Heart left ventricle (tissue), 16 donors: ENCODE data around the gene C2. TPM values are rescaled to one million over a fixed set of nuclear protein-coding genes. Genes with fewer than 3 reads are reported as not detected.
"Not testable (repeated sequence)": the region's sequence is repeated elsewhere in the genome, so short reads cannot be mapped to it uniquely, and the experiment has no call there.

ENCODE experiments used
- ATAC-seq, 4 donors: fragments of 200-7000 bp; cut with Tn5 transposase; one replicate each; pipeline ENCODE4 v1.9.1; 2020 to 2022; ENCODE audit warnings: moderate library complexity in 4 of 4, mild to moderate bottlenecking in 3 of 4, moderate number of reproducible peaks in 1 of 4
- DNase-seq, 5 donors: peaks; one replicate each; pipeline ENCODE4 v3.0.0-alpha.2; 2020
- H3K27ac ChIP-seq, 12 donors: fragments of 200-600 bp; sonication (generic) in 4 of 12; one replicate each; pipeline versions ENCODE4 v1.5.0 to v1.8.0; 2016 to 2022; ENCODE audit warnings: mild to moderate bottlenecking in 2 of 12
- H3K27me3 ChIP-seq, 9 donors: fragments of 200-600 bp; sonication (generic) in 2 of 9; one replicate each; pipeline versions ENCODE4 v1.5.1 to v1.8.0; 2016 to 2022; ENCODE audit warnings: mild to moderate bottlenecking in 3 of 9
- H3K36me3 ChIP-seq, 9 donors: fragments of 200-600 bp; sonication (generic) in 2 of 9; one replicate each; pipeline versions ENCODE4 v1.5.0 to v1.8.0; 2018 to 2022; ENCODE audit warnings: mild to moderate bottlenecking in 2 of 9
- H3K4me1 ChIP-seq, 12 donors: fragments of 200-600 bp; sonication (generic) in 4 of 12; one replicate each; pipeline versions ENCODE4 v1.5.0 to v1.8.0; 2016 to 2022; ENCODE audit warnings: mild to moderate bottlenecking in 3 of 12
- H3K4me3 ChIP-seq, 12 donors: fragments of 200-600 bp; sonication (generic) in 4 of 12; one replicate each; pipeline versions ENCODE4 v1.5.0 to v1.8.0; 2017 to 2022; ENCODE audit warnings: mild to moderate bottlenecking in 9 of 12, moderate library complexity in 4 of 12
- H3K9me3 ChIP-seq, 12 donors: fragments of 200-600 bp; sonication (generic) in 4 of 12; one replicate each; pipeline versions ENCODE4 v1.5.0 to v1.8.0; 2016 to 2022; ENCODE audit warnings: mild to moderate bottlenecking in 1 of 12
- CTCF ChIP-seq, 12 donors: fragments of 200-600 bp; sonication (generic) in 4 of 12; IDR thresholded peaks; one replicate each; pipeline versions ENCODE4 v1.5.0 to v1.8.0; 2018 to 2022; ENCODE audit warnings: antibody characterized with exemption in 12 of 12, mild to moderate bottlenecking in 5 of 12
- POLR2A ChIP-seq, 2 donors: fragments of 450-650 bp; IDR thresholded peaks; one replicate each; pipeline ENCODE4 v1.6.1; 2017; ENCODE audit warnings: antibody characterized with exemption in 2 of 2, mild to moderate bottlenecking in 2 of 2, moderate library complexity in 2 of 2
- WGBS, 4 donors: extraction: QIAGEN DNeasy Blood & Tissue Kit in 2 of 4; methylation state at CpG; one replicate each; pipeline versions ENCODE4 v1.1.5 to v1.1.7; 2013 to 2018; 5-methylcytosine and 5-hydroxymethylcytosine counted together
- intact Hi-C, 10 donors: fragments of 100-400 bp; cut with DNase I; formaldehyde crosslinking; loops; one replicate each; pipeline versions ENCODE4 v1.11.1 to v1.14.2; 2022
- microRNA counts, 2 donors: library from miRNA; unstranded; fragments of <30 nt; microRNA quantifications; one replicate each; lab custom pipeline; 2016
- microRNA-seq, 4 donors: library from miRNA; unstranded; fragments of <30 nt; microRNA quantifications; one replicate each; pipeline versions ENCODE4 to v1.2.0, GENCODE V29; 2017 to 2020
- polyA plus RNA-seq, 2 donors: library from polyadenylated mRNA; stranded (reverse); fragments of 200-250 nt; gene quantifications; one replicate each; pipeline ENCODE4 v1.2.3, GENCODE V29; 2013
- total RNA-seq, 9 donors: library from RNA; depleted of rRNA in 2 of 9; stranded (reverse); fragments of >200 nt in 2 of 9; fragmentation: NEBNext Ultra II Directional in 3 of 9; extraction: Animal tissue kit (Norgen Biotek cat#: 25700) in 3 of 9; gene quantifications; one replicate each; pipeline versions ENCODE4 v1.1.0 to v1.2.4, GENCODE V29; 2016 to 2023
- donor health status: ischemic (EF 13 %, LVEDD 7.1; RV severe dilation, severe dysfunction).
- donor health status: healthy with polysubstance abuse.
- donor health status: DM: no; HTN: yes; CAD: no.
- donor health status: DM: no; HTN: no; CAD: no.
- donor health status: ischemic (EF 25% LVEDD 6.9; RV normal size, moderate dysfunction).
- donor health status: ischemic (EF 25% LVEDD 5.7; RV mildly dilated, moderate dysfunction).
- donor health status: healthy.
- donor health status: DM: yes; HTN: yes; CAD: no.
- donor health status: ischemic (EF 35%, LVEDD 5.7; RV mildly dilated, moderate dysfunction).
- donor health status: nonischemic (EF 11% LVEDD 7.7; RV severe dilation, severe dysfunction).
- donor health status: DM: yes; HTN: yes; CAD: no.
- donor health status: PGD.
- donor health status: ischemic (EF 29% LVEDD 5.4; RV normal size, mild dysfunction).
- donor health status: nonischemic (EF 23%, LVEDD 6.1; RV moderate dilation, normal function).

C2 gene
- total and polyA plus RNA-seq, 11 donors, result 0.69 to 103 (median 4.8) TPM

GRCh38 chr6:31979238-31979898, 51.9 kb downstream of the C2 start:
- no peak for ATAC-seq
- no peak for DNase-seq
- TF ChIP-seq POLR2A (IDR thresholded peaks at IDR 0.05) (no peak), CTCF (IDR thresholded peaks at IDR 0.05) (no peak)
- Histone ChIP-seq H3K36me3 (peaks cover 0 to 21% (median 17%) of the 10 kb centered on the region in 9 donors), H3K27ac (no peak overlapping the region), H3K4me3 (no peak overlapping the region), H3K4me1 (no peaks in the 10 kb centered on the region), H3K27me3 (no peaks in the 10 kb centered on the region), H3K9me3 (no peaks in the 10 kb centered on the region)
- intact Hi-C loops, result no loop called here
- 84 to 91% (median 86%) methylated on average over 3 of the region's 3 CpGs for WGBS, 4 donors

GRCh38 chr6:31980195-31980876, 52.8 kb downstream of the C2 start:
- H3K27ac ChIP-seq, H3K4me1 ChIP-seq, intact Hi-C loops, H3K9me3 ChIP-seq, H3K27me3 ChIP-seq, H3K4me3 ChIP-seq: not testable (repeated sequence)
- ATAC-seq (peak in 1 of 4 donors; percentile 18), DNase-seq (peak in 1 of 5 donors; percentile 19)
- peaks cover 0 to 18% (median 13%) of the 10 kb centered on the region in 9 donors for H3K36me3 ChIP-seq
- 86 to 96% (median 91%) methylated on average over 2 to 13 of the region's 13 CpGs for WGBS, 4 donors

- DNase-seq, H3K27me3 ChIP-seq, H3K9me3 ChIP-seq, H3K27ac ChIP-seq, intact Hi-C loops, H3K4me3 ChIP-seq, H3K4me1 ChIP-seq, ATAC-seq: not testable (repeated sequence)
- peaks cover 0 to 18% (median 13%) of the 10 kb centered on the region in 9 donors for H3K36me3 ChIP-seq
- no CpG with 5 or more reads among the region's 5 CpGs for WGBS, 4 donors
These were observed 53.5 kb downstream of the C2 start for GRCh38 chr6:31980998-31981397.

GRCh38 chr6:31981744-31982143, 54.2 kb downstream of the C2 start, which contains the start of gene C4A:
TSS of gene C4A (plus strand) at chr6:31982057. CDS start at chr6:31982108, 51 bp downstream.
- WGBS, 4 donors, result no CpG with 5 or more reads among the region's 7 CpGs
- H3K4me3 ChIP-seq, intact Hi-C loops, H3K9me3 ChIP-seq, DNase-seq, H3K4me1 ChIP-seq, H3K27ac ChIP-seq, H3K27me3 ChIP-seq: not testable (repeated sequence)
- H3K36me3 ChIP-seq, result peaks cover 0 to 18% (median 13%) of the 10 kb centered on the region in 9 donors
- ATAC-seq, result peak; percentile 85 to 94 (median 86)

GRCh38 chr6:31989363-31989762, 61.8 kb downstream of the C2 start:
- H3K9me3 ChIP-seq, H3K4me1 ChIP-seq, DNase-seq, intact Hi-C loops, H3K27me3 ChIP-seq, H3K36me3 ChIP-seq, H3K27ac ChIP-seq, H3K4me3 ChIP-seq: not testable (repeated sequence)
- WGBS, 4 donors, result no CpG with 5 or more reads among the region's 10 CpGs
- peak in 1 of 4 donors; percentile 41 for ATAC-seq

GRCh38 chr6:31994421-31994820, 66.9 kb downstream of the C2 start:
- WGBS, 4 donors, result 94 to 97% methylated on average over 9 to 10 of the region's 14 CpGs; no CpG with 5 or more reads in 2 of the 4 donors
- ATAC-seq, intact Hi-C loops, H3K27me3 ChIP-seq, H3K9me3 ChIP-seq, H3K36me3 ChIP-seq, H3K4me3 ChIP-seq, DNase-seq, H3K4me1 ChIP-seq, H3K27ac ChIP-seq: not testable (repeated sequence)

MicroRNA genes within 50 kb of the gene (microRNA counts, 767-probe panel; counts per million panel counts)
- microRNA hsa-miR-1236 (lab: Ali Mortazavi, UCI), result 0 to 71.6 counts per million in 2 donors

Small RNA genes lying within 50 kb of the gene (microRNA-seq; reads per million reads assigned to microRNA genes)
- 0 to 0.21 (median 0.10) reads per million in 4 donors for gene MIR1236

Other genes with a start within 250 kb of the C2 start
Only the 30 nearest of the 34 such genes appear.
- gene ABHD16A, start 224.4 kb upstream of the C2 start, total RNA-seq, result 10 to 100 TPM; 24.2 to 54.7 (median 27.4) TPM
- gene ABHD16A, start 224.4 kb upstream of the C2 start, polyA plus RNA-seq, result 10 to 100 TPM; 16.5 to 47.8 TPM
- not detected for gene LY6G6F, start 220.9 kb upstream of the C2 start, total RNA-seq
- gene LY6G6F, start 220.9 kb upstream of the C2 start, polyA plus RNA-seq, result not detected
- under 1 TPM in 1 of 9 donors, not detected in 8; 0.75 TPM for gene LY6G6D, start 212.4 kb upstream of the C2 start, total RNA-seq
- gene LY6G6D, start 212.4 kb upstream of the C2 start, polyA plus RNA-seq, result not detected
- under 1 TPM in 1 of 9 donors, not detected in 8; 0.27 TPM for gene LY6G6C, start 206.0 kb upstream of the C2 start, total RNA-seq
- not detected for gene LY6G6C, start 206.0 kb upstream of the C2 start, polyA plus RNA-seq
- gene MPIG6B, start 204.3 kb upstream of the C2 start, total RNA-seq, result under 1 TPM in 7 of 9 donors, not detected in 2; 0.19 to 1.00 (median 0.42) TPM
- gene MPIG6B, start 204.3 kb upstream of the C2 start, polyA plus RNA-seq, result under 1 TPM; 0.17 to 0.23 TPM
- gene DDAH2, start 198.4 kb upstream of the C2 start, total RNA-seq, result 10 to 100 TPM; 42.3 to 69.7 (median 53.2) TPM
- 10 to 100 TPM; 62.1 to 80.5 TPM for gene DDAH2, start 198.4 kb upstream of the C2 start, polyA plus RNA-seq
- gene CLIC1, start 191.2 kb upstream of the C2 start, total RNA-seq, result 100 to 1,000 TPM in 6 of 9 donors, 10 to 100 TPM in 3; 72.5 to 310 (median 124) TPM
- 100 to 1,000 TPM in 1 of 2 donors, 10 to 100 TPM in 1; 68.0 to 392 TPM for gene CLIC1, start 191.2 kb upstream of the C2 start, polyA plus RNA-seq
- 1 to 10 TPM in 7 of 9 donors, under 1 TPM in 2; 0.44 to 8.4 (median 1.9) TPM for gene MSH5, start 187.7 kb upstream of the C2 start, total RNA-seq
- gene MSH5, start 187.7 kb upstream of the C2 start, polyA plus RNA-seq, result 1 to 10 TPM; 1.0 to 2.3 TPM
- gene SAPCD1, start 165.1 kb upstream of the C2 start, total RNA-seq, result 1 to 10 TPM in 1 of 9 donors, under 1 TPM in 2, not detected in 6; 0.73 to 1.5 (median 0.76) TPM
- under 1 TPM; 0.35 to 0.50 TPM for gene SAPCD1, start 165.1 kb upstream of the C2 start, polyA plus RNA-seq
- 10 to 100 TPM in 7 of 9 donors, 1 to 10 TPM in 2; 8.0 to 25.8 (median 16.1) TPM for gene VWA7, start 150.4 kb upstream of the C2 start, total RNA-seq
- 1 to 10 TPM; 4.0 to 6.2 TPM for gene VWA7, start 150.4 kb upstream of the C2 start, polyA plus RNA-seq
- 10 to 100 TPM; 18.6 to 61.8 (median 26.1) TPM for gene VARS1, start 132.0 kb upstream of the C2 start, total RNA-seq
- gene VARS1, start 132.0 kb upstream of the C2 start, polyA plus RNA-seq, result 10 to 100 TPM; 21.9 to 54.6 TPM
- gene LSM2, start 120.8 kb upstream of the C2 start, total RNA-seq, result 10 to 100 TPM; 22.9 to 37.4 (median 25.9) TPM
- gene LSM2, start 120.8 kb upstream of the C2 start, polyA plus RNA-seq, result 10 to 100 TPM; 27.5 to 64.7 TPM
- gene HSPA1L, start 112.4 kb upstream of the C2 start, total RNA-seq, result 1 to 10 TPM; 1.3 to 3.6 (median 1.8) TPM
- 1 to 10 TPM in 1 of 2 donors, under 1 TPM in 1; 0.95 to 1.9 TPM for gene HSPA1L, start 112.4 kb upstream of the C2 start, polyA plus RNA-seq
- gene HSPA1A, start 112.2 kb upstream of the C2 start, total RNA-seq, result 100 to 1,000 TPM; 169 to 412 (median 197) TPM
- gene HSPA1A, start 112.2 kb upstream of the C2 start, polyA plus RNA-seq, result 100 to 1,000 TPM; 157 to 179 TPM
- gene HSPA1B, start 100.0 kb upstream of the C2 start, total RNA-seq, result 100 to 1,000 TPM; 120 to 306 (median 146) TPM
- 100 to 1,000 TPM in 1 of 2 donors, 10 to 100 TPM in 1; 35.2 to 149 TPM for gene HSPA1B, start 100.0 kb upstream of the C2 start, polyA plus RNA-seq
- gene NEU1, start 64.9 kb upstream of the C2 start, total RNA-seq, result 10 to 100 TPM; 18.7 to 39.5 (median 27.6) TPM
- gene NEU1, start 64.9 kb upstream of the C2 start, polyA plus RNA-seq, result 10 to 100 TPM; 19.1 to 63.1 TPM
- gene SLC44A4, start 48.7 kb upstream of the C2 start, total RNA-seq, result not detected
- under 1 TPM in 1 of 2 donors, not detected in 1; 0.07 TPM for gene SLC44A4, start 48.7 kb upstream of the C2 start, polyA plus RNA-seq
- 10 to 100 TPM in 8 of 9 donors, 1 to 10 TPM in 1; 9.0 to 22.1 (median 14.8) TPM for gene EHMT2, start 30.0 kb upstream of the C2 start, total RNA-seq
- gene EHMT2, start 30.0 kb upstream of the C2 start, polyA plus RNA-seq, result 10 to 100 TPM; 12.9 to 15.2 TPM
- gene ZBTB12, start 25.6 kb upstream of the C2 start, total RNA-seq, result 1 to 10 TPM in 8 of 9 donors, under 1 TPM in 1; 0.99 to 4.3 (median 2.3) TPM
- gene ZBTB12, start 25.6 kb upstream of the C2 start, polyA plus RNA-seq, result 1 to 10 TPM; 2.2 to 2.8 TPM
- 100 to 1,000 TPM in 1 of 9 donors, 10 to 100 TPM in 1, 1 to 10 TPM in 7; 3.0 to 151 (median 5.3) TPM for gene CFB, start 18.4 kb downstream of the C2 start, total RNA-seq
- 1 to 10 TPM; 3.7 to 5.4 TPM for gene CFB, start 18.4 kb downstream of the C2 start, polyA plus RNA-seq
- gene NELFE, start 31.3 kb downstream of the C2 start, total RNA-seq, result 10 to 100 TPM; 37.2 to 82.0 (median 46.4) TPM
- 10 to 100 TPM; 35.4 to 82.0 TPM for gene NELFE, start 31.3 kb downstream of the C2 start, polyA plus RNA-seq
- gene SKIC2, start 31.5 kb downstream of the C2 start, total RNA-seq, result 10 to 100 TPM; 24.5 to 51.8 (median 36.4) TPM
- 10 to 100 TPM; 29.3 to 35.1 TPM for gene SKIC2, start 31.5 kb downstream of the C2 start, polyA plus RNA-seq
- gene DXO, start 44.4 kb downstream of the C2 start, total RNA-seq, result 10 to 100 TPM in 8 of 9 donors, 1 to 10 TPM in 1; 9.4 to 17.8 (median 12.8) TPM
- gene DXO, start 44.4 kb downstream of the C2 start, polyA plus RNA-seq, result 10 to 100 TPM; 11.3 to 14.3 TPM
- 100 to 1,000 TPM in 3 of 9 donors, 10 to 100 TPM in 6; 51.6 to 301 (median 82.4) TPM for gene C4A, start 54.3 kb downstream of the C2 start, total RNA-seq
- 10 to 100 TPM; 34.5 to 34.6 TPM for gene C4A, start 54.3 kb downstream of the C2 start, polyA plus RNA-seq
- 100 to 1,000 TPM in 3 of 9 donors, 10 to 100 TPM in 6; 40.9 to 307 (median 75.7) TPM for gene C4B, start 87.1 kb downstream of the C2 start, total RNA-seq
- gene C4B, start 87.1 kb downstream of the C2 start, polyA plus RNA-seq, result 10 to 100 TPM; 30.8 to 33.0 TPM
- gene CYP21A2, start 110.7 kb downstream of the C2 start, total RNA-seq, result 1 to 10 TPM in 1 of 9 donors, under 1 TPM in 6, not detected in 2; 0.14 to 3.0 (median 0.69) TPM
- gene CYP21A2, start 110.7 kb downstream of the C2 start, polyA plus RNA-seq, result 1 to 10 TPM in 1 of 2 donors, under 1 TPM in 1; 0.11 to 1.0 TPM
- gene TNXB, start 181.6 kb downstream of the C2 start, total RNA-seq, result 100 to 1,000 TPM in 3 of 9 donors, 10 to 100 TPM in 6; 17.8 to 234 (median 56.9) TPM
- gene TNXB, start 181.6 kb downstream of the C2 start, polyA plus RNA-seq, result 10 to 100 TPM; 23.8 to 47.9 TPM
- 10 to 100 TPM; 11.1 to 56.8 (median 28.7) TPM for gene ATF6B, start 200.5 kb downstream of the C2 start, total RNA-seq
- 10 to 100 TPM; 26.8 to 28.8 TPM for gene ATF6B, start 200.5 kb downstream of the C2 start, polyA plus RNA-seq
- gene FKBPL, start 202.6 kb downstream of the C2 start, total RNA-seq, result 1 to 10 TPM; 1.3 to 3.7 (median 2.9) TPM
- 1 to 10 TPM; 2.9 to 9.3 TPM for gene FKBPL, start 202.6 kb downstream of the C2 start, polyA plus RNA-seq
- 1 to 10 TPM in 1 of 9 donors, under 1 TPM in 8; 0.28 to 1.1 (median 0.61) TPM for gene PRRT1, start 224.2 kb downstream of the C2 start, total RNA-seq
- under 1 TPM; 0.82 to 0.95 TPM for gene PRRT1, start 224.2 kb downstream of the C2 start, polyA plus RNA-seq